ENCODE measurements around the gene MAOA. TPM values are rescaled to one million over a fixed set of nuclear protein-coding genes. Genes with fewer than 3 reads are reported as not detected.
"Not testable (repeated sequence)": the region's sequence is repeated elsewhere in the genome, so short reads cannot be mapped to it uniquely, and the experiment has no call there.

The MAOA gene
- total and polyA plus RNA-seq, 2 of the 13 experiments (the other 11 are each of a cell fraction or from before 2014, with no cell fraction given): 13.4 to 14.7 TPM

GRCh38 chrX:43619861-43620260 is 36.2 kb upstream of the MAOA start:
- 19% methylated on average over 2 of the region's 2 CpGs for WGBS (ENCODE audit: low lambda C conversion rate)
- H3K27me3 ChIP-seq (ENCODE audit: control insufficient read depth in 1 of 2, insufficient read depth in 2 of 2, low read length in 2 of 2); H3K9me3 ChIP-seq (ENCODE audit: low read length); FAIRE-seq; H2AFZ ChIP-seq (ENCODE audit: low read length); H3K4me3 ChIP-seq (replicated peaks in 1 of 3; ENCODE audit: insufficient read depth in 1 of 3, low read depth in 2 of 3, low read length in 3 of 3); BruUV-seq (replicated peaks); POLR2A ChIA-PET; CTCF ChIA-PET (ENCODE audit: low intra/inter-chr PET ratio, low total read pairs); H4K20me1 ChIP-seq (ENCODE audit: insufficient read depth, low read length); H3K27ac ChIP-seq (ENCODE audit: extremely low read length, insufficient read depth, low read length); H3K79me2 ChIP-seq (ENCODE audit: insufficient read depth, low read length); ATAC-seq; H3K9ac ChIP-seq (ENCODE audit: insufficient read depth, low read depth, low read length); H3K4me2 ChIP-seq (ENCODE audit: low read depth, low read length); H3K36me3 ChIP-seq (replicated peaks in 1 of 2; ENCODE audit: control insufficient read depth in 1 of 2, insufficient read depth in 2 of 2, low read length in 2 of 2); in situ Hi-C loops (cut with HindIII; ENCODE audit: extremely low pct_ligation_motif_present, low pct_unique_long_range_greater_than_20kb): not testable (repeated sequence)
- peak; percentile 13 for DNase-seq (ENCODE audit: low spot score)
- peak; percentile 4; the same call in 1 of the 2 replicates for TF ChIP-seq CEBPG (CRISPR knock-in tag; IDR thresholded peaks at IDR 0.05)
- H3K4me1 ChIP-seq (ENCODE audit: insufficient read depth, low read length): peaks cover 42% of the 10 kb centered on the region
- intact Hi-C loops (cut with micrococcal nuclease; ENCODE audit: unreplicated experiment): loop anchor here (1.0 kb wide), 1 partner anchor 34 kb away; no protein-coding TSS in a partner anchor

- no peak overlapping the region for H2AFZ ChIP-seq (ENCODE audit: low read length)
- in situ Hi-C loops (cut with HindIII; ENCODE audit: extremely low pct_ligation_motif_present, low pct_unique_long_range_greater_than_20kb) (no loop called here), intact Hi-C loops (cut with micrococcal nuclease; ENCODE audit: unreplicated experiment) (no loop called here)
- H3K4me2 ChIP-seq (ENCODE audit: low read depth, low read length): 0 out of 2 replicates have a peak overlapping the region, but pooled peaks have one; percentile 18
- ChIA-PET CTCF (ENCODE audit: low intra/inter-chr PET ratio, low total read pairs) (no interaction called here), POLR2A (no interaction called here)
- H3K4me1 ChIP-seq (ENCODE audit: insufficient read depth, low read length): peaks cover 49% of the 10 kb centered on the region
- no peaks in the 10 kb centered on the region for H3K27me3 ChIP-seq (ENCODE audit: control insufficient read depth in 1 of 2, insufficient read depth in 2 of 2, low read length in 2 of 2)
- H3K79me2 ChIP-seq (ENCODE audit: insufficient read depth, low read length): no peaks in the 10 kb centered on the region
- no peaks in the 10 kb centered on the region for H3K9me3 ChIP-seq (ENCODE audit: low read length)
- H3K9ac ChIP-seq (ENCODE audit: insufficient read depth, low read depth, low read length): no peak overlapping the region
- H3K36me3 ChIP-seq (replicated peaks in 1 of 2; ENCODE audit: control insufficient read depth in 1 of 2, insufficient read depth in 2 of 2, low read length in 2 of 2): no peaks in the 10 kb centered on the region
- DNase-seq (ENCODE audit: low spot score) (peak; percentile 56), ATAC-seq (peak; percentile 91), FAIRE-seq (peak; percentile 81)
- no peak overlapping the region for H3K4me3 ChIP-seq (replicated peaks in 1 of 3; ENCODE audit: insufficient read depth in 1 of 3, low read depth in 2 of 3, low read length in 3 of 3)
- no TSS peak for BruUV-seq (replicated peaks)
- peak; percentile 97 for TF ChIP-seq BCL6 (CRISPR knock-in tag; IDR thresholded peaks at IDR 0.05)
- TF ChIP-seq RARA (CRISPR knock-in tag; IDR thresholded peaks at IDR 0.05): peak; percentile 64
- TF ChIP-seq ZFX (CRISPR knock-in tag; IDR thresholded peaks at IDR 0.05; ENCODE audit: low read depth): peak; percentile 36; the same call in 1 of the 2 replicates
- TF ChIP-seq SMAD3 (CRISPR knock-in tag; IDR thresholded peaks at IDR 0.05): no peak
- TF ChIP-seq FOXA1 (IDR thresholded peaks at IDR 0.05): no peak
- peak; percentile 56 for TF ChIP-seq FOXA1 (CRISPR knock-in tag; IDR thresholded peaks at IDR 0.05)
- 0 out of 2 replicates have a peak, but pooled peaks have one; percentile 47 for TF ChIP-seq ISL2 (CRISPR knock-in tag; IDR thresholded peaks at IDR 0.05)
- TF ChIP-seq HNF4A (CRISPR knock-in tag; IDR thresholded peaks at IDR 0.05): 0 out of 2 replicates have a peak, but pooled peaks have one; percentile 16
- no peak for TF ChIP-seq ZNF691 (CRISPR knock-in tag; IDR thresholded peaks at IDR 0.05; ENCODE audit: borderline replicate concordance, low read depth)
- no peaks in the 10 kb centered on the region for H4K20me1 ChIP-seq (ENCODE audit: insufficient read depth, low read length)
- H3K27ac ChIP-seq (ENCODE audit: extremely low read length, insufficient read depth, low read length): peak overlapping the region; percentile 18
Measured at GRCh38 chrX:43627147-43627546, 29.0 kb upstream of the MAOA start.
